ENCODE results near the gene RNF212B. TPM values are rescaled to one million over a fixed set of nuclear protein-coding genes. Genes with fewer than 3 reads are reported as not detected.
"Not testable (repeated sequence)": the region's sequence is repeated elsewhere in the genome, so short reads cannot be mapped to it uniquely, and the experiment has no call there.

Gene RNF212B
- polyA plus RNA-seq, 1 donor from 2014 or later: not detected

DNA sequence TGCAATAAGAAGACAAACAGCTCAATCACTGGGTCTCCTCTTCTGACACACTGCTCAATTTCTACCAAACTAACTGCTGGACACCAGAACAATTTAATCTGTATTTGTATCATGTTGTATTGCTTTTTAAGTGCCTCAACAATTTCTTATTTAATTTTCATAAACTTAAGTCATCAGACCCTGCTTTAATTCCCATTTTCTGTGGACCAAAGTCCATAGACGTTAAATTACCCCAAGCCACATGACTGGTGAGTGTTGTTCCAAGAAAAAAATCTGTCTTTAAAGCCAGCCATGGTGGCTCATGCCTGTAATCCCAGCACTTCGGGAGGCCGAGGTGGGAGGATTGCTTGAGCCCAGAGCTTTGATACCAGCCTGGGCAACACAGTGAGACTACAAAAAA, 39.5 kb downstream of the RNF212B start:
- no peak overlapping the region for H3K4me2 ChIP-seq (ENCODE audit: low read length)
- no peaks in the 10 kb centered on the region for H3K9me3 ChIP-seq (ENCODE audit: low read length)
- H3K27me3 ChIP-seq (ENCODE audit: insufficient read depth, low read depth, low read length): no peaks in the 10 kb centered on the region
- H3K4me3 ChIP-seq (ENCODE audit: low read length): no peak overlapping the region
- no peak overlapping the region for H2AFZ ChIP-seq (ENCODE audit: low read depth, low read length)
- H3F3A ChIP-seq (ENCODE audit: insufficient read depth, low read length, poor library complexity, severe bottlenecking): no peaks in the 10 kb centered on the region
- H3K36me3 ChIP-seq (ENCODE audit: insufficient read depth, low read length): peaks cover 12% of the 10 kb centered on the region
- TF ChIP-seq SMC3 (conservative IDR thresholded peaks at IDR 0.05; ENCODE audit: poor library complexity) (no peak), TAF1 (IDR thresholded peaks at IDR 0.05; ENCODE audit: low read depth) (no peak), EP300 (conservative IDR thresholded peaks at IDR 0.05; ENCODE audit: poor library complexity, severe bottlenecking) (no peak), RAD21 (conservative IDR thresholded peaks at IDR 0.05) (no peak), MXI1 (conservative IDR thresholded peaks at IDR 0.05; ENCODE audit: poor library complexity, severe bottlenecking) (no peak), POLR2AphosphoS5 (IDR thresholded peaks at IDR 0.05) (no peak), EZH2 (IDR thresholded peaks at IDR 0.05; ENCODE audit: borderline replicate concordance, insufficient read depth, low read length, poor library complexity, severe bottlenecking) (no peak)
- TF ChIP-seq, protein P1, sequence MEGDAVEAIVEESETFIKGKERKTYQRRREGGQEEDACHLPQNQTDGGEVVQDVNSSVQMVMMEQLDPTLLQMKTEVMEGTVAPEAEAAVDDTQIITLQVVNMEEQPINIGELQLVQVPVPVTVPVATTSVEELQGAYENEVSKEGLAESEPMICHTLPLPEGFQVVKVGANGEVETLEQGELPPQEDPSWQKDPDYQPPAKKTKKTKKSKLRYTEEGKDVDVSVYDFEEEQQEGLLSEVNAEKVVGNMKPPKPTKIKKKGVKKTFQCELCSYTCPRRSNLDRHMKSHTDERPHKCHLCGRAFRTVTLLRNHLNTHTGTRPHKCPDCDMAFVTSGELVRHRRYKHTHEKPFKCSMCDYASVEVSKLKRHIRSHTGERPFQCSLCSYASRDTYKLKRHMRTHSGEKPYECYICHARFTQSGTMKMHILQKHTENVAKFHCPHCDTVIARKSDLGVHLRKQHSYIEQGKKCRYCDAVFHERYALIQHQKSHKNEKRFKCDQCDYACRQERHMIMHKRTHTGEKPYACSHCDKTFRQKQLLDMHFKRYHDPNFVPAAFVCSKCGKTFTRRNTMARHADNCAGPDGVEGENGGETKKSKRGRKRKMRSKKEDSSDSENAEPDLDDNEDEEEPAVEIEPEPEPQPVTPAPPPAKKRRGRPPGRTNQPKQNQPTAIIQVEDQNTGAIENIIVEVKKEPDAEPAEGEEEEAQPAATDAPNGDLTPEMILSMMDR (IDR thresholded peaks at IDR 0.05; ENCODE audit: poor library complexity, severe bottlenecking): no peak
- TF ChIP-seq, protein P2, sequence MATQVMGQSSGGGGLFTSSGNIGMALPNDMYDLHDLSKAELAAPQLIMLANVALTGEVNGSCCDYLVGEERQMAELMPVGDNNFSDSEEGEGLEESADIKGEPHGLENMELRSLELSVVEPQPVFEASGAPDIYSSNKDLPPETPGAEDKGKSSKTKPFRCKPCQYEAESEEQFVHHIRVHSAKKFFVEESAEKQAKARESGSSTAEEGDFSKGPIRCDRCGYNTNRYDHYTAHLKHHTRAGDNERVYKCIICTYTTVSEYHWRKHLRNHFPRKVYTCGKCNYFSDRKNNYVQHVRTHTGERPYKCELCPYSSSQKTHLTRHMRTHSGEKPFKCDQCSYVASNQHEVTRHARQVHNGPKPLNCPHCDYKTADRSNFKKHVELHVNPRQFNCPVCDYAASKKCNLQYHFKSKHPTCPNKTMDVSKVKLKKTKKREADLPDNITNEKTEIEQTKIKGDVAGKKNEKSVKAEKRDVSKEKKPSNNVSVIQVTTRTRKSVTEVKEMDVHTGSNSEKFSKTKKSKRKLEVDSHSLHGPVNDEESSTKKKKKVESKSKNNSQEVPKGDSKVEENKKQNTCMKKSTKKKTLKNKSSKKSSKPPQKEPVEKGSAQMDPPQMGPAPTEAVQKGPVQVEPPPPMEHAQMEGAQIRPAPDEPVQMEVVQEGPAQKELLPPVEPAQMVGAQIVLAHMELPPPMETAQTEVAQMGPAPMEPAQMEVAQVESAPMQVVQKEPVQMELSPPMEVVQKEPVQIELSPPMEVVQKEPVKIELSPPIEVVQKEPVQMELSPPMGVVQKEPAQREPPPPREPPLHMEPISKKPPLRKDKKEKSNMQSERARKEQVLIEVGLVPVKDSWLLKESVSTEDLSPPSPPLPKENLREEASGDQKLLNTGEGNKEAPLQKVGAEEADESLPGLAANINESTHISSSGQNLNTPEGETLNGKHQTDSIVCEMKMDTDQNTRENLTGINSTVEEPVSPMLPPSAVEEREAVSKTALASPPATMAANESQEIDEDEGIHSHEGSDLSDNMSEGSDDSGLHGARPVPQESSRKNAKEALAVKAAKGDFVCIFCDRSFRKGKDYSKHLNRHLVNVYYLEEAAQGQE (IDR thresholded peaks at IDR 0.05; ENCODE audit: borderline replicate concordance): no peak
- H3K27ac ChIP-seq (ENCODE audit: low read length): no peak overlapping the region
- no peaks in the 10 kb centered on the region for H3K9me2 ChIP-seq (ENCODE audit: insufficient read depth, low read length)
- no peaks in the 10 kb centered on the region for H3K79me2 ChIP-seq (replicated peaks; ENCODE audit: insufficient read depth, low read length)
- H4K20me1 ChIP-seq (ENCODE audit: insufficient read depth): no peaks in the 10 kb centered on the region
- no peak overlapping the region for H3K9ac ChIP-seq (ENCODE audit: low read length)

DNA sequence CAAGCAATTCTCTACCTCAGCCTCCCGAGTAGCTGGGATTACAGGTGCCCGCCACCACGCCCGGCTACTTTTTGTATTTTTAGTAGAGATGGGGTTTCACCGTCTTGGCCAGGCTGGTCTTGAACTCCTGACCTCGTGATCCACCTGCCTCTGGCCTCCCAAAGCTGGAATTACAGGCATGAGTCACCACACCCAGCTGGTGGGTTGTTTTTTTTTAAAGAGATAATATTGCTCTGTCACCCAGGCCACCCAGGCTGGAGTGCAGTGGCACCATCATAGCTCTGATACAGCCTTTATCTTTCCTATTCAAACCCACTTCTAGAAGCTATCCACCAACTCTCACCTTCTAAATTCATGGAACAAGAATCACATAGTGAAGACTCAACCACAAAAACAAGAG, 40.2 kb downstream of the RNF212B start:
- H3K4me2 ChIP-seq (ENCODE audit: low read length); H3K27ac ChIP-seq (ENCODE audit: low read length): not testable (repeated sequence)

DNA sequence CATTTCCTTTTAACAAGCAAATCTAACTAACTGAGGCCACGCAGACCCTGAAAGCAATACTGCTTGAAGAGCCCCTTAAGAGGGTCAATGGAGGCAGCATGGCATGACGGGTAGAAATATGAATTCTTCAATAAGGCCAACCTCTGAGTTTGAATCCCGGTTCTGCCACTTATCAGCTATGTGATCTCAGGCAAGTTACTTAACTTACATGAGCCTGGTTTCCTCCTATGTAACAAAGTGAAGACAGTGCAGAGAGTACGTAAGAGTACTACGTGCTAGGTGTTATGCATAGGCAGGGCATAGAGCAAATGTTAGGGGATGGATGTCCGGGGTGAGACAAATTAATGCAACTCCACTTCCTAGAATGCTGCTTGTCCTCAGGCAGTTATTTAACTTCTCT, 43.5 kb downstream of the RNF212B start:
- TF ChIP-seq RAD21 (conservative IDR thresholded peaks at IDR 0.05) (no peak), TAF1 (IDR thresholded peaks at IDR 0.05; ENCODE audit: low read depth) (no peak), EP300 (conservative IDR thresholded peaks at IDR 0.05; ENCODE audit: poor library complexity, severe bottlenecking) (no peak), SMC3 (conservative IDR thresholded peaks at IDR 0.05; ENCODE audit: poor library complexity) (no peak), MXI1 (conservative IDR thresholded peaks at IDR 0.05; ENCODE audit: poor library complexity, severe bottlenecking) (no peak), POLR2AphosphoS5 (IDR thresholded peaks at IDR 0.05) (no peak), EZH2 (IDR thresholded peaks at IDR 0.05; ENCODE audit: borderline replicate concordance, insufficient read depth, low read length, poor library complexity, severe bottlenecking) (no peak)
- TF ChIP-seq, protein P2 (IDR thresholded peaks at IDR 0.05; ENCODE audit: borderline replicate concordance): no peak
- TF ChIP-seq, protein P1 (IDR thresholded peaks at IDR 0.05; ENCODE audit: poor library complexity, severe bottlenecking): no peak
- Histone ChIP-seq H3K27me3 (ENCODE audit: insufficient read depth, low read depth, low read length) (no peaks in the 10 kb centered on the region), H3K79me2 (replicated peaks; ENCODE audit: insufficient read depth, low read length) (peaks cover 9% of the 10 kb centered on the region), H3K9ac (ENCODE audit: low read length) (no peak overlapping the region), H4K20me1 (ENCODE audit: insufficient read depth) (no peaks in the 10 kb centered on the region), H3K9me2 (ENCODE audit: insufficient read depth, low read length) (no peaks in the 10 kb centered on the region), H3K36me3 (ENCODE audit: insufficient read depth, low read length) (peaks cover 4% of the 10 kb centered on the region), H3K9me3 (ENCODE audit: low read length) (no peaks in the 10 kb centered on the region), H3K4me3 (ENCODE audit: low read length) (no peak overlapping the region), H3F3A (ENCODE audit: insufficient read depth, low read length, poor library complexity, severe bottlenecking) (no peaks in the 10 kb centered on the region), H2AFZ (ENCODE audit: low read depth, low read length) (no peak overlapping the region), H3K27ac (ENCODE audit: low read length) (no peak overlapping the region), H3K4me2 (ENCODE audit: low read length) (no peak overlapping the region)

More for the DNA sequence above, 40.2 kb downstream of the RNF212B start:
- not testable (repeated sequence) for H2AFZ ChIP-seq (ENCODE audit: low read depth, low read length); H3K79me2 ChIP-seq (replicated peaks; ENCODE audit: insufficient read depth, low read length); H4K20me1 ChIP-seq (ENCODE audit: insufficient read depth); H3K4me3 ChIP-seq (ENCODE audit: low read length); H3K9me2 ChIP-seq (ENCODE audit: insufficient read depth, low read length); H3K27me3 ChIP-seq (ENCODE audit: insufficient read depth, low read depth, low read length); H3K9me3 ChIP-seq (ENCODE audit: low read length); H3F3A ChIP-seq (ENCODE audit: insufficient read depth, low read length, poor library complexity, severe bottlenecking); H3K9ac ChIP-seq (ENCODE audit: low read length)
- H3K36me3 ChIP-seq (ENCODE audit: insufficient read depth, low read length): peaks cover 12% of the 10 kb centered on the region
